Activated T-cell treated with anti-CD3 and anti-CD28 coated beads, Interleukin-2, amount 50 U/mL, for 1 hour (primary cell): ENCODE data around the gene GPR152.

Source experiments
- DNase-seq: peaks from one replicate; pipeline ENCODE4 v3.0.0-alpha.2; 2020

The GPR152 gene

GRCh38 chr11:67423466-67423865 is 29.1 kb downstream of the GPR152 start:
- no peak for DNase-seq

GRCh38 chr11:67422891-67423290 is 29.6 kb downstream of the GPR152 start:
- DNase-seq: no peak

- DNase-seq: no peak
Observed at GRCh38 chr11:67421430-67422031, 31.0 kb downstream of the GPR152 start.

- peak; percentile 100 for DNase-seq
Observed at GRCh38 chr11:67420646-67421429, 31.7 kb downstream of the GPR152 start.

- DNase-seq: peak; percentile 35
Observed at GRCh38 chr11:67420147-67420645, 32.3 kb downstream of the GPR152 start.

GRCh38 chr11:67419325-67420049 is 33.0 kb downstream of the GPR152 start:
- peak; percentile 28 for DNase-seq

GRCh38 chr11:67418476-67419281 is 33.9 kb downstream of the GPR152 start:
- peak; percentile 62 for DNase-seq

- peak; percentile 35 for DNase-seq
Observed at GRCh38 chr11:67417425-67417824, 35.1 kb downstream of the GPR152 start.

- DNase-seq: peak; percentile 83
Observed at GRCh38 chr11:67416416-67417335, 35.9 kb downstream of the GPR152 start.

GRCh38 chr11:67415501-67416304 is 36.8 kb downstream of the GPR152 start, which contains the start of gene CARNS1:
Gene CARNS1, plus strand, starts transcription at chr11:67415678. Its CDS starts 522 bp downstream, at chr11:67416200.
- peak; percentile 39 for DNase-seq

GRCh38 chr11:67413266-67413849 is 39.2 kb downstream of the GPR152 start:
- no peak for DNase-seq

GRCh38 chr11:67412495-67413179 is 39.9 kb downstream of the GPR152 start:
- no peak for DNase-seq

GRCh38 chr11:67411785-67412152 is 40.8 kb downstream of the GPR152 start:
- DNase-seq: no peak

GRCh38 chr11:67410984-67411784 is 41.3 kb downstream of the GPR152 start:
- DNase-seq: no peak

- no peak for DNase-seq
Observed at GRCh38 chr11:67410369-67410831, 42.1 kb downstream of the GPR152 start.

GRCh38 chr11:67409781-67410368 is 42.7 kb downstream of the GPR152 start:
- peak; percentile 34 for DNase-seq

GRCh38 chr11:67409261-67409666 is 43.3 kb downstream of the GPR152 start:
- peak; percentile 68 for DNase-seq
